OCI-LY1 (cell line): ENCODE data around the gene B3GNT2.

ENCODE experiments used
- H2AFZ ChIP-seq: fragments of 200-600 bp; sonication (generic), shearing (Covaris generic); 2 replicates; pipeline ENCODE4 v1.6.0; 2014; ENCODE audit warnings: antibody characterized with exemption, mild to moderate bottlenecking, low read length
- H3F3A ChIP-seq: fragments of 200-600 bp; sonication (generic), shearing (Covaris generic); 2 replicates; pipeline ENCODE4 v1.6.0; 2014; ENCODE audit warnings: mild to moderate bottlenecking, antibody characterized with exemption, low read length, moderate library complexity; ENCODE audit not compliant: insufficient read depth
- H3K27ac ChIP-seq: fragments of 200-600 bp; sonication (generic); 2 replicates; pipeline ENCODE4 v1.5.1; 2014; ENCODE audit warnings: low read length, mixed run types, mild to moderate bottlenecking, low read depth; ENCODE audit not compliant: poor library complexity, severe bottlenecking
- H3K27me3 ChIP-seq: fragments of 200-600 bp; sonication (generic); 2 replicates; pipeline ENCODE4 v1.6.0; 2014; ENCODE audit warnings: antibody characterized with exemption, mild to moderate bottlenecking, low read length, moderate library complexity; ENCODE audit not compliant: insufficient read depth
- H3K36me3 ChIP-seq: fragments of 200-600 bp; sonication (generic); 2 replicates; pipeline ENCODE4 v1.6.1; 2014; ENCODE audit warnings: mild to moderate bottlenecking, antibody characterized with exemption, low read length, moderate library complexity, mixed read lengths; ENCODE audit not compliant: insufficient read depth
- H3K4me1 ChIP-seq: fragments of 200-600 bp; sonication (generic); 2 replicates; pipeline ENCODE4 v1.5.1; 2014; ENCODE audit warnings: mild to moderate bottlenecking, low read length, moderate library complexity; ENCODE audit not compliant: insufficient read depth, severe bottlenecking
- H3K4me2 ChIP-seq: fragments of 200-600 bp; sonication (generic), shearing (Covaris generic); 2 replicates; pipeline ENCODE4 v1.6.1; 2014; ENCODE audit warnings: low read length
- H3K4me3 ChIP-seq: fragments of 200-600 bp; sonication (generic); 2 replicates; pipeline ENCODE4 v1.5.1; 2014; ENCODE audit warnings: low read length, low read depth, mild to moderate bottlenecking, mixed read lengths; ENCODE audit not compliant: poor library complexity, severe bottlenecking
- H3K79me2 ChIP-seq: fragments of 200-600 bp; shearing (Covaris generic); 2 replicates; pipeline ENCODE4 v1.6.1; 2016; ENCODE audit warnings: mixed run types, low read length, mixed read lengths; ENCODE audit not compliant: insufficient read depth
- H3K9ac ChIP-seq: fragments of 200-600 bp; sonication (generic), shearing (Covaris generic); 2 replicates; pipeline ENCODE4 v1.6.1; 2014; ENCODE audit warnings: mild to moderate bottlenecking, low read length, mixed read lengths
- H3K9me2 ChIP-seq: fragments of 200-600 bp; sonication (generic), shearing (Covaris generic); 2 replicates; pipeline ENCODE4 v1.6.1; 2014; ENCODE audit warnings: low read depth, mild to moderate bottlenecking, low read length, mixed read lengths
- H3K9me3 ChIP-seq: fragments of 200-600 bp; shearing (Covaris generic); 2 replicates; pipeline ENCODE4 v1.6.1; 2014; ENCODE audit warnings: low read length, mixed read lengths
- H4K20me1 ChIP-seq: fragments of 200-600 bp; sonication (generic), shearing (Covaris generic); 2 replicates; pipeline ENCODE4 v1.6.0; 2016; ENCODE audit warnings: mild to moderate bottlenecking, low read length; ENCODE audit not compliant: insufficient read depth
- CTCF ChIP-seq: fragments of 200-600 bp; sonication (generic), shearing (Covaris generic); IDR thresholded peaks from 2 replicates; pipeline ENCODE4 v1.5.1; 2017; ENCODE audit warnings: mild to moderate bottlenecking, antibody characterized with exemption, low read length, moderate library complexity, mixed read lengths
- EZH2 ChIP-seq: fragments of 200-600 bp; sonication (generic), shearing (Covaris generic); IDR thresholded peaks from 2 replicates; pipeline ENCODE4 v1.8.0; 2017; ENCODE audit warnings: borderline replicate concordance, mixed run types, mild to moderate bottlenecking, antibody characterized with exemption, low read length, moderate library complexity, mixed read lengths

The B3GNT2 gene

DNA sequence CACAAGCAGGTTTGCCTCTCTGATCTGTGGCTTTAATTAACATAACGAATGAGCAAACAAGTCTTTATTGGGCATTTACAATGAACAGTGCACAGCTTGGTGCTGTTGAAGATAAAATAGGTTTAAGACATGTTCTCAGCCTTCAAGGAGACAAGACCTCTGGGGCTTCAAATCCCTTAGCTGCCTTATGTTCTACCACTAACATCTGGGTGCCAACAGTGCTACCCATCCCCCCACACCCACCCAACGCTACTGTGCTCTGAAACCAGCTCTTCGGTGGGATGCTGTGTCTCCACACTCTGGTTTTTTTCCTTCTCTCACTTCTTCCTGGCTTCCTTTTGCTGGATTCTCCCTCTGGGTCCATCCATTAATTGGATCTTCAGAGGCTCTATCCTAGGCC, 14.1 kb upstream of the B3GNT2 start:
- H3K27ac ChIP-seq, result peak overlapping the region; percentile 100
- TF ChIP-seq EZH2, result no peak
- no peak for TF ChIP-seq CTCF
- peaks cover 5% of the 10 kb centered on the region; the same call in 1 of the 2 replicates for H3F3A ChIP-seq
- H2AFZ ChIP-seq, result no peak overlapping the region
- H3K27me3 ChIP-seq, result no peaks in the 10 kb centered on the region
- no peaks in the 10 kb centered on the region for H3K79me2 ChIP-seq
- H3K9ac ChIP-seq, result peak overlapping the region; percentile 76
- H3K4me2 ChIP-seq, result peak overlapping the region; percentile 64
- H3K9me3 ChIP-seq, result no peaks in the 10 kb centered on the region
- H3K4me1 ChIP-seq, result peaks cover 73% of the 10 kb centered on the region
- peak overlapping the region; percentile 32 for H3K4me3 ChIP-seq
- H3K9me2 ChIP-seq, result no peaks in the 10 kb centered on the region
- no peaks in the 10 kb centered on the region for H4K20me1 ChIP-seq
- no peaks in the 10 kb centered on the region for H3K36me3 ChIP-seq

GRCh38 chr2:62184512-62185230, 11.2 kb upstream of the B3GNT2 start:
- H3K36me3 ChIP-seq, result no peaks in the 10 kb centered on the region
- H3K4me3 ChIP-seq, result no peak overlapping the region
- H3K9ac ChIP-seq, result no peak overlapping the region
- no peak for TF ChIP-seq EZH2
- TF ChIP-seq CTCF, result no peak
- H4K20me1 ChIP-seq, result no peaks in the 10 kb centered on the region
- H3K79me2 ChIP-seq, result no peaks in the 10 kb centered on the region
- H3K27me3 ChIP-seq, result no peaks in the 10 kb centered on the region
- H3K4me1 ChIP-seq, result peaks cover 65% of the 10 kb centered on the region
- H2AFZ ChIP-seq, result no peak overlapping the region
- no peaks in the 10 kb centered on the region for H3K9me2 ChIP-seq
- peak overlapping the region; percentile 25 for H3K27ac ChIP-seq
- no peak overlapping the region for H3K4me2 ChIP-seq
- no peaks in the 10 kb centered on the region for H3K9me3 ChIP-seq
- peaks cover 5% of the 10 kb centered on the region; the same call in 1 of the 2 replicates for H3F3A ChIP-seq

DNA sequence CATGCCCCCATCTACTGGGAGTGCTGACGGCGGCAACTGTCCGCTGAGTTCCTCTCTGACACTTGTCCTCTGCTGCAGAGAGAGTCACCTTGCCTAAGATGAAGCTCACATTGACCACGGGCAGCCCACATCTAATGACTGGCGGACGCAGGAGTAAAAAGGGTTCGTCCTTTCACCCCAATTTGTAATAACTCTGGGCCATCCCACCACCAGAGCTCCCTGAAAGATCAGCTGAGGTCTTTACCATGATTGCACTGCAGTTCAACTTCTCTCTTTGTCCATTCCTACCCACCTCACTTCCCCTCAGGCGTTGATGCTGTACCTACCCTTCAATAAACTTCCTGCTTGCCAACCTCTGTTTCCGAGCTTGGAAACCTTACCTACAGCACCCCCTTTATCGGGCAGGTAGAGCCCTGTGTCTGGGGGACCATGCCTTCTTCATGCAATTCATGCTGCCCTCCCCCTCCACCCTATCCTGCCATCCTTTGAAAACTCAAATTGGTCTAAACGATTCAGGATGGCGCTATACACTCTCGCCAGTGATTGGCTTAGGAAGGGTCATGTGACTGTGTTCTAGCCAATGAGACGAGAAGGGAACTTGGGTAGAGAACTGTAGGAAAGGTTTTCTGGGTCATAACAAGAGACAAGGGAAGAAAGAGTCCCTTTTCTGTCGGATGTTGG, 10.3 kb upstream of the B3GNT2 start:
- no peak overlapping the region for H3K4me3 ChIP-seq
- no peak for TF ChIP-seq CTCF
- no peak for TF ChIP-seq EZH2
- H3K4me2 ChIP-seq, result no peak overlapping the region
- H3K4me1 ChIP-seq, result peaks cover 58% of the 10 kb centered on the region
- no peak overlapping the region for H3K27ac ChIP-seq
- no peaks in the 10 kb centered on the region for H3K9me2 ChIP-seq
- no peak overlapping the region for H2AFZ ChIP-seq
- no peaks in the 10 kb centered on the region for H3K79me2 ChIP-seq
- H3K9me3 ChIP-seq, result no peaks in the 10 kb centered on the region
- no peaks in the 10 kb centered on the region for H3K27me3 ChIP-seq
- H4K20me1 ChIP-seq, result no peaks in the 10 kb centered on the region
- no peaks in the 10 kb centered on the region for H3K36me3 ChIP-seq
- H3K9ac ChIP-seq, result no peak overlapping the region
- H3F3A ChIP-seq, result peaks cover 5% of the 10 kb centered on the region; the same call in 1 of the 2 replicates
